Activated CD4-positive, alpha-beta memory T cell treated with anti-CD3 and anti-CD28 coated beads, Interleukin-2, amount 10 ng/mL, durations not matched to agents 7 days and 5 days (primary cell): ENCODE results near the gene SLC30A1. TPM values are rescaled to one million over a fixed set of nuclear protein-coding genes. Genes with fewer than 3 reads are reported as not detected.
"Not testable (repeated sequence)": the region's sequence is repeated elsewhere in the genome, so short reads cannot be mapped to it uniquely, and the experiment has no call there.

ENCODE experiments used
- CTCF ChIA-PET: fragments of 350-600 bp; sonication (Branson Sonifier 250); formaldehyde crosslinking; loops from one replicate; lab custom pipeline; 2021; ENCODE audit warnings: antibody characterized with exemption, inconsistent platforms; lab: Charles Lee
- POLR2A ChIA-PET: fragments of 350-600 bp; sonication (Branson Sonifier 250); formaldehyde crosslinking; loops from one replicate; lab custom pipeline; 2021; ENCODE audit warnings: antibody characterized with exemption; lab: Charles Lee
- DNase-seq: peaks from one replicate; pipeline ENCODE4 v3.0.0-alpha.2; 2020
- H3K27ac Mint-ChIP-seq: one replicate; pipeline ENCODE4 v1.8.0; 2021; ENCODE audit warnings: mild to moderate bottlenecking, mixed read lengths
- H3K27me3 Mint-ChIP-seq: one replicate; pipeline ENCODE4 v1.8.0; 2021; ENCODE audit warnings: mixed read lengths
- H3K36me3 Mint-ChIP-seq: one replicate; pipeline ENCODE4 v1.8.0; 2021; ENCODE audit warnings: low read depth, mixed read lengths
- H3K4me1 Mint-ChIP-seq: one replicate; pipeline ENCODE4 v1.8.0; 2021; ENCODE audit warnings: mixed read lengths
- H3K4me3 Mint-ChIP-seq: one replicate; pipeline ENCODE4 v1.8.0; 2021; ENCODE audit warnings: mild to moderate bottlenecking, mixed read lengths
- H3K9me3 Mint-ChIP-seq: one replicate; pipeline ENCODE4 v1.8.0; 2021; ENCODE audit warnings: mixed read lengths
- total RNA-seq, 2 experiments: library from RNA; stranded (reverse); gene quantifications; one replicate each; pipeline ENCODE4 v1.2.3, GENCODE V29; 2021

SLC30A1 gene
- total RNA-seq, 2 experiments from 2014 or later = 8.0 to 8.2 TPM

DNA sequence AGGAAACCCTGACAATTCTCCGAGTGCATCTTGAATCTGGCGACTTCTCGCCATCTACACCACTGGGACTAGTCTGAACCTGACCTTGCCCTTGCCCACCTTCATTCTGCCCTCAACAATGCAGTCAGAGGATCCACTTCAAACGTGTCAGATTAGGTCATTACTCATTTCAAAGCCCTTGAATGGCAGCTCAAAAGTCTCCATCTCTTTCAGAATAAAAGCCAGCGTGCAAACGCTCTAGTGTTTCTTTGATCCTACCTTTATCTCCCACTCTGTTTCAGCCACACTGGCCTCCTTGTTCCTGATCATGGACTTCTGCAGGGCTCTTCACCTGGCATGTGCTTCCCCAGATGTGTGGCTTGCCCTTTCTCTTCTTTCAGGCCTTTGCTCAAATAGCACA, 31.3 kb downstream of the SLC30A1 start:
- no peaks in the 10 kb centered on the region for H3K4me1 Mint-ChIP-seq
- H3K9me3 Mint-ChIP-seq = no peaks in the 10 kb centered on the region
- H3K4me3 Mint-ChIP-seq = no peak overlapping the region
- DNase-seq = no peak
- ChIA-PET CTCF (no interaction called here), POLR2A (no interaction called here)
- H3K27ac Mint-ChIP-seq = no peak overlapping the region
- peaks cover 4% of the 10 kb centered on the region for H3K27me3 Mint-ChIP-seq
- no peaks in the 10 kb centered on the region for H3K36me3 Mint-ChIP-seq

DNA sequence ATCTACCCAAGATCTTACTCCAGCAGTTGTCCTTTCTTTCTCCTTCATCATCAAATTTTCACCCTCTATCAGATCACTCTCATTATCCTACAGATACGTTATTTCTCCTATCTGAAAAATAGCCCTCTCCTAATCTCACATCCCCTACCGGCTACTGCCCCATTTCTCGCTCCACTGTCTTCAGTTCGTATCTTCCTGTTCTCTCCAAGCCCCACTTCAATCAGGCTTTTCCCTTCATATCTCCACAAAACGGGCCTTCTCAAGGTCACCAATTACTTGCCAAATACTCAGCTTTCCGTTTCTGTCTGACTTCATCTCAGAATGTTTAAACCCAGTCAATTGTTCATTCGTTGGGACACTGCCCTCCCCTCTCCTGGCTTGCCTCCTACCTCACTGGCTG, 32.4 kb downstream of the SLC30A1 start:
- Mint-ChIP-seq H3K4me1 (no peaks in the 10 kb centered on the region), H3K4me3 (no peak overlapping the region), H3K27me3 (peaks cover 3% of the 10 kb centered on the region), H3K9me3 (peaks cover 1% of the 10 kb centered on the region), H3K27ac (no peak overlapping the region), H3K36me3 (no peaks in the 10 kb centered on the region)
- no peak for DNase-seq
- ChIA-PET CTCF (no interaction called here), POLR2A (no interaction called here)

DNA sequence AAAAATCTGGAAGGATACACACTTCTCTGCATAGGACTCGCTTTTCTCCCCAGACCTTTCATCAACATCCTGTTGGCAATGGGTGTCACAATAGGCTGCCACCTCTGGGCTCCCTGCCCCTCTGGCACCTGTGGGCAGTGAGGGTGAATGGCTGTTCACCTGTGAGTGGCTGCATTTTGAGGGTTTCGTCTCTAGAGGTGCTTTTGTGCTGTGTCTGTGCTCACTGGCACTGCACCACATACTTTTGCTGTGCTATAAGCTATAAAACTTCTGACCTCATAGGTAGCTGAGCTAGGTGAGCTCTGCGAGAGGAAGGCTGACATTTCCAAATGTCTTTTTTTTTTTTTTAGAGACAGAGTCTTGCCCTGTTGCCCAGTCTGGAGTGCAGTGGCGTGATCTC, 35.9 kb downstream of the SLC30A1 start:
- no peak for DNase-seq
- ChIA-PET POLR2A (no interaction called here), CTCF (interaction anchor here (1.7 kb wide), 1 partner anchor 98 kb away, joined by 3 read pairs; no protein-coding TSS in a partner anchor)
- H3K27me3 Mint-ChIP-seq = peaks cover 9% of the 10 kb centered on the region
- H3K36me3 Mint-ChIP-seq = no peaks in the 10 kb centered on the region
- no peak overlapping the region for H3K4me3 Mint-ChIP-seq
- H3K9me3 Mint-ChIP-seq = peaks cover 7% of the 10 kb centered on the region
- no peaks in the 10 kb centered on the region for H3K4me1 Mint-ChIP-seq
- no peak overlapping the region for H3K27ac Mint-ChIP-seq

DNA sequence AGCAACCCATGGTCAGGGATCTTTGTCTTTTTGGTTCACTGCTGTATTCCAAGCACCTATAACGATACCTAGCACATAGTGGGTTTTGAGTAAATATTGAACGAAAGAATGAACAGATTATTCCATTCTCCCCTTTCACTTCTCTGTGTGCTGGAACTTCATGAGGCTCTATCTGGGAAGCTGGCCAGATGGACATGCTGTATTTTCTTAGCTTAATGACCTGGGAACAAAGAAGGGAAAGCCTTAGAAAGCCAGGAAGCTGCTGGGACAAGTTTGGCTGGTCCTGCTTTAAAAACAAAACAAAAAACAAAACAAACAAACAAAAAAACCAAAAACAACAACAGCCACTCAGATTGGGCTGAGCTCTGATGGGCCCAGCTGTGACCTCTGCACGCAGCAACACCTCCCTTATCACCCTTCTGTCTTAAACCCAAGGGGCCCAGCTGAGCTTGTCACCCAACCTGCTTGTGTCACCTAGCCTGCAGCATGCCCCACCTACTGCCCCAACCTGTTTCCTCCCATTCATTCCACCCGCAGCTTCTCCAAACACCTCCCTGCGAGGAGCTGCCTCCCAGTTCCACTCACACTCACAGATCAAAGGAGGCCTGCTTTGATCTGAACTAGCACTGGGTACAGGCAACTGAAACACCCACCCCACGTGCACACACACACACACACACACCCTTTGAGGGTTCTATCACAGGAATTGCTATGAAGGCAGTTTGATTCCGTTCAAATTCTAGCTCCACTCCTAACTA, 37.1 kb downstream of the SLC30A1 start:
- no peak for DNase-seq
- Mint-ChIP-seq H3K27me3 (peaks cover 9% of the 10 kb centered on the region), H3K4me3 (no peak overlapping the region), H3K27ac (no peak overlapping the region), H3K9me3 (peaks cover 7% of the 10 kb centered on the region), H3K36me3 (no peaks in the 10 kb centered on the region), H3K4me1 (no peaks in the 10 kb centered on the region)
- CTCF ChIA-PET = interaction anchor here (0.9 kb wide), 1 partner anchor 16 kb away, joined by 3 read pairs; no protein-coding TSS in a partner anchor
- POLR2A ChIA-PET = interaction anchor here (1.2 kb wide), 1 partner anchor 10 kb away, joined by 3 read pairs; no protein-coding TSS in a partner anchor

DNA sequence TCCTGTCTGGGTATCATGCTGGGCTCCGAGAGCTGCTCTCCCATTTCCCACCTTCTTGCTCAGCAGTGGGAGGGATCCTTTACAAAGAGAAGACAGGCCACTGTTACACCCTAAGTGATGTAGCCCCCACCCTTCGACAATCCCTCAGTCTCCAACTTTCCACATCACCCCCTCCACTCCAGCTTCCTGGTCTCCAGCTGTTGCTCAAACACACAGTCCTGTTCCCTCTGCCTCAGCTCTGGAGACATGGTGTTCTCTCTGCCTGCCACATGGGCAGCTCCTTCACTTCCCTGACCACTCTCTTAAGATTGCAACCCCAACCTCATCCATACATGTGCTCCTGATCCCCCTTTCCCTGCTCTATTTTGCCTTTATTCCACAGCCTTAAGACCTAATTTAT, 37.7 kb downstream of the SLC30A1 start:
- CTCF ChIA-PET = interaction anchor here (0.9 kb wide), 1 partner anchor 17 kb away, joined by 3 read pairs; no protein-coding TSS in a partner anchor

DNA sequence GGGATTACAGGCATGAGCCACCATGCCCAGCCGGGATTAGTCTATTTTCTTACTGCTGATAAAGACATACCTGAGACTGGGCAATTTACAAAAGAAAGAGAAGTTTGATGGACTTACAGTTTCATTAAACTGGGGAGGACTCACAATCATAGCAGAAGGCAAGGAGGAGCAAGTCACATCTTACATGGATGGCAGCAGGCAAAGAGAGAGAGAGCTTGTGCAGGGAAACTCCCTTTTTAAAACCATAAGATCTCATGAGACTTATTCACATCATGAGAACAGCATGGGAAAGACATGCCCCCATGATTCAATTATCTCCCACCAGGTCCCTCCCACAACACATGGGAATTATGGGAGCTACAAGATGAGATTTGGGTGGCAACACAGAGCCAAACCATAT, 38.1 kb downstream of the SLC30A1 start:
- H3K36me3 Mint-ChIP-seq, H3K4me1 Mint-ChIP-seq, H3K27me3 Mint-ChIP-seq, H3K4me3 Mint-ChIP-seq, DNase-seq, H3K9me3 Mint-ChIP-seq, H3K27ac Mint-ChIP-seq: not testable (repeated sequence)
- POLR2A ChIA-PET = interaction anchor here (1.2 kb wide), 1 partner anchor 9 kb away, joined by 3 read pairs; no protein-coding TSS in a partner anchor
- CTCF ChIA-PET = interaction anchor here (0.9 kb wide), 1 partner anchor 17 kb away, joined by 3 read pairs; no protein-coding TSS in a partner anchor

More for the DNA sequence above, 37.7 kb downstream of the SLC30A1 start:
- no peak overlapping the region for H3K4me3 Mint-ChIP-seq
- peaks cover 9% of the 10 kb centered on the region for H3K27me3 Mint-ChIP-seq
- H3K27ac Mint-ChIP-seq = no peak overlapping the region
- no peaks in the 10 kb centered on the region for H3K4me1 Mint-ChIP-seq
- POLR2A ChIA-PET = interaction anchor here (1.2 kb wide), 1 partner anchor 9 kb away, joined by 3 read pairs; no protein-coding TSS in a partner anchor
- peaks cover 7% of the 10 kb centered on the region for H3K9me3 Mint-ChIP-seq
- no peak for DNase-seq
- no peaks in the 10 kb centered on the region for H3K36me3 Mint-ChIP-seq

DNA sequence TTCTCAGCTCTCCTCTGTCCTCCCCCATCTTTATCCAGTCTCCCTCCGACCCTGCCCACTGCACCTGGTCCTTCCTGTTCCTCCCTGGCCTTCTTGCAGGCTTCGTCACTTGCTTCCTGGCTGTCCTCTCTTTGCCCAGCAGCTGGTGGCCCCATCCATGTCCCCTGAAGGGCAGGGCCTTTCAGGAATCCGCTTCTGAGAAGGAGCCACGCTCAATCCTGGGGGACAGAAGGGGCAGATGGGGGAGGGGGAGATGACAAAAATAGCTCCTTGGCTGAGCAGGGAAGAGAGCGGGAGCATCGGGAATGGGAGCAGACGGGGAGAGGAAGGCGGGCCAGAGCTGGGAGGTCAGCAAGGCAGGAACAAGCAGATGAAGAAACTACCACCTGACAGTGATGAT, 40.7 kb downstream of the SLC30A1 start:
- ChIA-PET POLR2A (no interaction called here), CTCF (no interaction called here)
- DNase-seq = no peak
- Mint-ChIP-seq H3K4me3 (no peak overlapping the region), H3K4me1 (no peaks in the 10 kb centered on the region), H3K27ac (no peak overlapping the region), H3K9me3 (peaks cover 7% of the 10 kb centered on the region), H3K27me3 (peaks cover 6% of the 10 kb centered on the region), H3K36me3 (no peaks in the 10 kb centered on the region)

DNA sequence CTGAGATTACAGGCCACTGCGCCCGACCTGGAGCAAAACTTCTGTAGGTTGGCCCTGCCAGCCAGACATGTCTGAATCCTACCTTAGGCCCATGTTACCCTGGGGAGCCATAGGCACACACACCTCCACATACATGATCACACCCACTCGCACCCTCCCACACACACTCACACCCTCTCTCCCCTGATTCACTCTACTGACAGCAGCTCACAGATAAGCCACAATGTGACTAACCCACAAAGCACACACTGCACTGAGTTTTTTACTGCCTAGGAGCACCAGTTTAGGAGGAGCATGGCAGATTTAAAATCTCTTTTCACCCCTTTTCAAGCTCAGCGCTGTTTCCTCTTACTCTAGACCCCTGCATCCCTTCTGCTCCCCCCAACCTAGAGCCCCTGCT, 41.7 kb downstream of the SLC30A1 start:
- POLR2A ChIA-PET = no interaction called here
- no peak overlapping the region for H3K4me3 Mint-ChIP-seq
- no peaks in the 10 kb centered on the region for H3K36me3 Mint-ChIP-seq
- peaks cover 6% of the 10 kb centered on the region for H3K27me3 Mint-ChIP-seq
- peaks cover 7% of the 10 kb centered on the region for H3K9me3 Mint-ChIP-seq
- no peaks in the 10 kb centered on the region for H3K4me1 Mint-ChIP-seq
- CTCF ChIA-PET = interaction anchor here (0.6 kb wide), 1 partner anchor 370 kb away, joined by 3 read pairs; no protein-coding TSS in a partner anchor
- H3K27ac Mint-ChIP-seq = no peak overlapping the region
- DNase-seq = no peak

DNA sequence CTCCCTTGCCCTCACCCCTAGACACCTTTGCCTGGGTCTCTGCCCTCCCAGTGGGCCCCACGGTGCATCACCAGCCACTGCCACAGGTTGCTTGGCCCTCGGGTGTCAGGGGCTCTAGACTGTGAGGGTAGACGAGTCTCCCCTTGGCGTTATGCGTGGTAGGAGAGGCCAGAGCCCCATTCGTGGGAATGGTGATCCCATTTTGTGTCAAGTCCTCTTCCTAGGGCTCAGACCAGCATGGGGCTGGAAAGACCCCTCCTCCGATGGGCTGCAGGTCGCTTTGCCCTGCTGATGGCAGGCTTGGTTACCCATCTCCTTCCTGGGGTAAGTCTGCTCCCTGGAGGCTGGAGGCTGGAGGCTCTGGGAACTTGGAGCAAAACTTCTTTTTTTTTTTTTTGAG, 42.4 kb downstream of the SLC30A1 start:
- POLR2A ChIA-PET = no interaction called here
- CTCF ChIA-PET = interaction anchor here (0.6 kb wide), 1 partner anchor 369 kb away, joined by 3 read pairs; no protein-coding TSS in a partner anchor
- no peak for DNase-seq
- H3K4me1 Mint-ChIP-seq = no peaks in the 10 kb centered on the region
- H3K4me3 Mint-ChIP-seq = no peak overlapping the region
- H3K9me3 Mint-ChIP-seq = peaks cover 6% of the 10 kb centered on the region
- H3K27me3 Mint-ChIP-seq = peaks cover 6% of the 10 kb centered on the region
- H3K36me3 Mint-ChIP-seq = no peaks in the 10 kb centered on the region
- H3K27ac Mint-ChIP-seq = no peak overlapping the region

DNA sequence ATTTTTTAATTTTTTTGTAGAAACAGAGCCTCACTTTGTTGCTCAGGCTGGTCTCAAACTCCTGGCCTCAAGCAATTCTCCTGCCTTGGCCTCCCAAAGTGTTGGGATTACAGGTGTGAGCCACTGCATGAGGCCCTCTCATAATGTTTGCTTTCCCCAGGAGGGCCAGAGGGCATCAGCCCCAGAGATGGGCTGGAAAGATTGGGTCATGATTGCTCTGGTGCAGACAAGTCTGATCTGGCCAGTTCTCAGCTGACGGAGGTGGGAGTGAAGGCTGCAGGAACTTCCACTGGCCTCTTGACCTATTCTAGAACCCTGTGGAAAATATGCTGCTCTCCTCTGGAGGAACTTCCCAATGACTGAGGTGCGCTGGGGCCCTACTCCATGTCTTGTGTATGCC, 43.6 kb downstream of the SLC30A1 start:
- H3K9me3 Mint-ChIP-seq = no peaks in the 10 kb centered on the region
- H3K27me3 Mint-ChIP-seq = no peaks in the 10 kb centered on the region
- ChIA-PET POLR2A (no interaction called here), CTCF (no interaction called here)
- H3K36me3 Mint-ChIP-seq = no peaks in the 10 kb centered on the region
- no peaks in the 10 kb centered on the region for H3K4me1 Mint-ChIP-seq
- no peak overlapping the region for H3K27ac Mint-ChIP-seq
- H3K4me3 Mint-ChIP-seq = no peak overlapping the region
- no peak for DNase-seq

DNA sequence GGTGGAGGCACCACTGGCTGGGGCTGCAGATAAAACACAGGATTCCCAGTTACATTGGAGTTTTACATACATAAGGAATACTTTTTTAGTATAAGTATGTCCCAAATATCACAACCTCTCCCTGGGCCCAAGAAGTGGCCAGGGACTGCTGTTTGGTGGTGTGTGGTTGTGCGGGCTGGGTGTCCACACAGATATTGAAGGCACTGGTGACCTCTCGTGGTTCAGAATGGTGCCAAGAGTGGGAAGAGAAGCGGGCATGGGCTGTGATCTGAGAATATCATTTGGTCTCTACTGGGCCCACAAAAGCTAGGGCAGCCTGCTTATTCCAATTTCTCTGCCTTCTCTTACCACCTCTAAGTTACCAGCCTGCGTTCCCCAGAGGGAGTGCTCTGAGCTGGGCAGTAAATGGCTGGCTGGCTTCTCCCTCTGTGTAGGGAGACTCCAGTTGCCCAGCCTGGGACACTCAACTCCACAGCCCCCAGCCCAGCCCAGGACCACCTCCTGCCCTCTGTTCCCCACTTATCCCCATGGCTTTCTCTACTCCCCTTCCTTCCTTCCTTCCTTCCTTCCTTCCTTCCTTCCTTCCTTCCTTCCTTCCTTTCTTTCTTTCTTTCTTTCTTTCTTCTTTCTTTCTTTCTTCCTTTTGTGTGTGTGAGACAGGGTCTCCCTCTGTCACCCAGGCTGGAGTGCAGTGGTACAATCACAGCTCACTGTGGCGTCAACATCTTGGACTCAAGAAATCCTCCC, 44.2 kb downstream of the SLC30A1 start:
- Mint-ChIP-seq H3K36me3 (no peaks in the 10 kb centered on the region), H3K27ac (no peak overlapping the region), H3K4me3 (no peak overlapping the region), H3K9me3 (no peaks in the 10 kb centered on the region), H3K4me1 (no peaks in the 10 kb centered on the region), H3K27me3 (no peaks in the 10 kb centered on the region)
- CTCF ChIA-PET = no interaction called here
- no peak for DNase-seq
- POLR2A ChIA-PET = no interaction called here

DNA sequence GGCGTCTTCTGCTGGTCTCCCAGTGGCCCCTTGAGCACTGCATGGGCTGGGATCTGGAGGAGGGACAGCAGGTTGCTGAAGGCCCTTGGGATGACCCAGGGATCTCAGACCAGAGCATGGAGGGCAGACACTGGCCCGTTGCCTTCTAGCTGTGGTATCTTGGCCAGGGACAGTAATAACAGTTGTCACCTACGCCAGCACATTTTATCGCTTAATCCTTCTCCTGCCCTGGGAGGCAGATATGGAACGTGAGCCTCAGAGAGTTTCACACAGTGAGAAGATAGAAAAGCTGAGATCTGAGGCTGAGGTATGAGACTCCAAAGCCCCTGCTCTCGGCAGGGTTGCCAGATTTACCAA, 46.9 kb downstream of the SLC30A1 start:
- CTCF ChIA-PET = no interaction called here
- H3K27me3 Mint-ChIP-seq = no peaks in the 10 kb centered on the region

More for the DNA sequence above, 46.9 kb downstream of the SLC30A1 start:
- Mint-ChIP-seq H3K4me3 (no peak overlapping the region), H3K36me3 (no peaks in the 10 kb centered on the region), H3K9me3 (no peaks in the 10 kb centered on the region), H3K27ac (no peak overlapping the region), H3K4me1 (peaks cover 7% of the 10 kb centered on the region)
- POLR2A ChIA-PET = interaction anchor here (1.2 kb wide), 1 partner anchor 9 kb away, joined by 3 read pairs; no protein-coding TSS in a partner anchor
- DNase-seq = no peak
